Testis (tissue), 3 donors: ENCODE data around the gene GID4. TPM values are rescaled to one million over a fixed set of nuclear protein-coding genes. Genes with fewer than 3 reads are reported as not detected.

ENCODE experiments used
- DNase-seq: peaks from one replicate; pipeline ENCODE4 v3.0.0-alpha.2; 2019
- H3K27ac ChIP-seq, 2 donors: fragments of 200-600 bp; sonication (generic); one replicate each; pipeline ENCODE4 v1.5.1; 2019
- H3K27me3 ChIP-seq: fragments of 200-600 bp; sonication (generic); one replicate; pipeline ENCODE4 v1.5.1; 2019
- H3K36me3 ChIP-seq: fragments of 200-600 bp; sonication (generic); one replicate; pipeline ENCODE4 v1.5.1; 2017; ENCODE audit warnings: low read depth; ENCODE audit errors: missing control alignments
- H3K4me1 ChIP-seq: fragments of 200-600 bp; sonication (generic); one replicate; pipeline ENCODE4 v1.5.1; 2019
- H3K4me3 ChIP-seq, 2 donors: fragments of 200-600 bp; sonication (generic); one replicate each; pipeline ENCODE4 v1.5.1; 2017 to 2019
- H3K9me3 ChIP-seq: fragments of 200-600 bp; sonication (generic); one replicate; pipeline ENCODE4 v1.5.1; 2017
- CTCF ChIP-seq, 3 experiments: fragments of 450-650 bp in 2 of 3; fragments of 200-600 bp in 1 of 3; sonication (generic) in 1 of 3; IDR thresholded peaks; one replicate each; pipeline ENCODE4 v1.5.1; 2016 to 2019; ENCODE audit warnings: antibody characterized with exemption in 3 of 3, mild to moderate bottlenecking in 2 of 3, moderate library complexity in 1 of 3
- POLR2A ChIP-seq: fragments of 450-650 bp; IDR thresholded peaks from one replicate; pipeline ENCODE4 v1.6.1; 2017; ENCODE audit warnings: antibody characterized with exemption, mild to moderate bottlenecking, moderate library complexity
- WGBS, 2 donors: methylation state at CpG; one replicate each; pipeline ENCODE4 v1.1.5; 2018; 5-methylcytosine and 5-hydroxymethylcytosine counted together
- intact Hi-C: fragments of 100-400 bp; cut with DNase I; formaldehyde crosslinking; loops from one replicate; pipeline ENCODE4 v1.15.1; 2023; ENCODE audit warnings: low total_unique reads
- polyA plus RNA-seq: library from polyadenylated mRNA; stranded (reverse); fragments of 350-450 nt; fragmentation: Illumina TruSeq; extraction: RNeasy Lipid Tissue Mini Kit (QIAGEN cat#74804); gene quantifications from one replicate; pipeline ENCODE4 v1.2.3, GENCODE V29; 2014; ENCODE audit warnings: low read depth, low replicate concordance; ENCODE audit not compliant: insufficient read depth
- total RNA-seq, 2 donors: library from RNA; depleted of rRNA; stranded (reverse); fragments of >200 nt; gene quantifications; one replicate each; pipeline ENCODE4 v1.2.3, GENCODE V29; 2016

Gene GID4
- total and polyA plus RNA-seq, 3 donors from 2014 or later = 28.6 to 88.3 (median 36.1) TPM

- Histone ChIP-seq H3K27ac (no peak overlapping the region), H3K36me3 (no peaks in the 10 kb centered on the region), H3K4me1 (no peaks in the 10 kb centered on the region), H3K27me3 (no peaks in the 10 kb centered on the region), H3K4me3 (no peak overlapping the region), H3K9me3 (no peaks in the 10 kb centered on the region)
- DNase-seq = no peak
- intact Hi-C loops = no loop called here
- 78 to 80% methylated on average over 7 of the region's 7 CpGs for WGBS, 2 donors
- TF ChIP-seq POLR2A (no peak), CTCF (IDR thresholded peaks at IDR 0.05) (no peak)
These were observed 76.3 kb downstream of the GID4 start for GRCh38 chr17:18115517-18115916.

GRCh38 chr17:18116078-18116477, 76.9 kb downstream of the GID4 start:
- Histone ChIP-seq H3K36me3 (no peaks in the 10 kb centered on the region), H3K27ac (no peak overlapping the region), H3K27me3 (no peaks in the 10 kb centered on the region), H3K9me3 (no peaks in the 10 kb centered on the region), H3K4me1 (no peaks in the 10 kb centered on the region), H3K4me3 (no peak overlapping the region)
- TF ChIP-seq CTCF (IDR thresholded peaks at IDR 0.05) = no peak
- TF ChIP-seq POLR2A = no peak
- no peak for DNase-seq
- intact Hi-C loops = no loop called here
- WGBS, 2 donors = 93% methylated on average over 5 of the region's 5 CpGs; no CpG with 5 or more reads in 1 of the 2 donors

GRCh38 chr17:18117533-18117932, 78.3 kb downstream of the GID4 start:
- H3K4me1 ChIP-seq = no peaks in the 10 kb centered on the region
- 83 to 100% methylated on average over 1 of the region's 1 CpG for WGBS, 2 donors
- H3K9me3 ChIP-seq = no peaks in the 10 kb centered on the region

More at GRCh38 chr17:18117533-18117932, 78.3 kb downstream of the GID4 start:
- DNase-seq = no peak
- H3K27ac ChIP-seq = no peak overlapping the region
- intact Hi-C loops = no loop called here
- H3K27me3 ChIP-seq = no peaks in the 10 kb centered on the region
- no peak for TF ChIP-seq POLR2A
- no peak for TF ChIP-seq CTCF (IDR thresholded peaks at IDR 0.05)
- H3K36me3 ChIP-seq = no peaks in the 10 kb centered on the region
- H3K4me3 ChIP-seq = no peak overlapping the region

Other genes with a start within 250 kb of the GID4 start
- 100 to 1,000 TPM; 239 to 256 TPM for gene SREBF1, start 202.4 kb upstream of the GID4 start, total RNA-seq
- gene SREBF1, start 202.4 kb upstream of the GID4 start, polyA plus RNA-seq = 142 TPM
- gene TOM1L2, start 67.0 kb upstream of the GID4 start, total RNA-seq = 100 to 1,000 TPM; 218 to 221 TPM
- 92.4 TPM for gene TOM1L2, start 67.0 kb upstream of the GID4 start, polyA plus RNA-seq
- 10 to 100 TPM; 21.6 to 22.1 TPM for gene DRC3, start 66.5 kb upstream of the GID4 start, total RNA-seq
- 57.4 TPM for gene DRC3, start 66.5 kb upstream of the GID4 start, polyA plus RNA-seq
- gene ATPAF2, start 240 bp upstream of the GID4 start, total RNA-seq = 10 to 100 TPM; 42.6 to 63.3 TPM
- 59.9 TPM for gene ATPAF2, start 240 bp upstream of the GID4 start, polyA plus RNA-seq
- 10 to 100 TPM; 42.9 to 43.1 TPM for gene DRG2, start 48.5 kb downstream of the GID4 start, total RNA-seq
- gene DRG2, start 48.5 kb downstream of the GID4 start, polyA plus RNA-seq = 26.0 TPM
- 10 to 100 TPM; 18.6 to 30.2 TPM for gene MYO15A, start 69.3 kb downstream of the GID4 start, total RNA-seq
- gene MYO15A, start 69.3 kb downstream of the GID4 start, polyA plus RNA-seq = 21.7 TPM
- 100 to 1,000 TPM; 213 to 253 TPM for gene ALKBH5, start 144.4 kb downstream of the GID4 start, total RNA-seq
- gene ALKBH5, start 144.4 kb downstream of the GID4 start, polyA plus RNA-seq = 172 TPM
- 10 to 100 TPM; 40.0 to 46.8 TPM for gene LLGL1, start 186.2 kb downstream of the GID4 start, total RNA-seq
- 24.2 TPM for gene LLGL1, start 186.2 kb downstream of the GID4 start, polyA plus RNA-seq
- gene FLII, start 219.3 kb downstream of the GID4 start, total RNA-seq = 100 to 1,000 TPM; 317 to 351 TPM
- gene FLII, start 219.3 kb downstream of the GID4 start, polyA plus RNA-seq = 383 TPM
- 10 to 100 TPM; 28.5 to 29.4 TPM for gene MIEF2, start 221.3 kb downstream of the GID4 start, total RNA-seq
- gene MIEF2, start 221.3 kb downstream of the GID4 start, polyA plus RNA-seq = 7.5 TPM